SK-N-DZ (cell line): ENCODE results near the gene CLHC1. TPM values are rescaled to one million over a fixed set of nuclear protein-coding genes. Genes with fewer than 3 reads are reported as not detected.
"Not testable (repeated sequence)": the region's sequence is repeated elsewhere in the genome, so short reads cannot be mapped to it uniquely, and the experiment has no call there.

Source experiments
- DNase-seq: peaks from one replicate; pipeline ENCODE4 v3.0.0-alpha.2; 2015; ENCODE audit warnings: low spot score
- polyA plus RNA-seq, 2 experiments: library from polyadenylated mRNA; depleted of rRNA; stranded (reverse); fragments of >200 nt; gene quantifications; 2 replicates each; pipeline ENCODE4 v1.2.3, GENCODE V29; 2014

CLHC1 gene
- 5.2 and 8.0 TPM in 2 replicates for polyA plus RNA-seq (2014; cell fraction: cytosol; rRNA removed)
- 18.1 and 20.3 TPM in 2 replicates for polyA plus RNA-seq (2014; cell fraction: nucleus; rRNA removed)

DNA sequence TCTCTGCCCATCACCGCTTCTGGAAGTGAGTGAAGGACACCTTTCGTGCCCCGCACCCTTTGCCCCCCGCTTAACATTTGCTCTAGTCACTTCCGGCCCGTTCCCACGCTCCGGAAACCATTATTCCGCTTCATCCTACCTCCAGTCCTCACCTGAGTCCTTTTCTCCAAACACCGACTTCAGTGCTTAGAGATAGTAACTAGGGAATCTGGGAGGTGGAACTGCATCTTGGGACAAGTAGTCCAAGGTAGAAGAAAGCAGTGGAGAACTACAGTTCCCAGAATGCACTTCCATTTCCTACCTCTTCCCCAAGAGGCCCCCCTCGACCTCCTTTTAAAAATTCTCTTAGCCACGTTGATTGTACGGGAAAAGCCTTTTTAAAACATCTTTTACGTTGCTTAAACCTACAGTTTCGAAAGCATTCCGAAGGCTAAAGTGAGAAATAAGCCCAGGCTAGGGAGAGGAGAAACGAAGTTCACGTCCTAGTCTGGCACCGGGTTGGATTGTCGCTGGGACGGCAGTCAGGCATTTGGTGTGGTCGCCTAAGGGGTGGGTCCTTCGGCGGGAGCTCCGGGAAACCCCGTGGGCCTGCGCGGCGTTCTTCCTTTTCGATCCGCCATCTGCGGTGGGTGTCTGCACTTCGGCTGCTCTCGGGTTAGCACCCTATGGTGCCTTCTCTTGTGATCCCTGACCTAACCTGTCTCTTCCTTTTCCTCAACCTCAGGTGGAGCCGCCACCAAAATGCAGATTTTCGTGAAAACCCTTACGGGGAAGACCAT is at the start of gene CLHC1, which contains the start of gene RPS27A:
Gene CLHC1, minus strand, starts transcription at position 210 of the 779 bp plus-strand sequence. CDS start 9,882 bp downstream, outside the sequence.
Gene RPS27A, plus strand, starts transcription at position 605 of the 779 bp plus-strand sequence. Its CDS starts 137 bp downstream, at position 742.
- DNase-seq, result peak; percentile 98

DNA sequence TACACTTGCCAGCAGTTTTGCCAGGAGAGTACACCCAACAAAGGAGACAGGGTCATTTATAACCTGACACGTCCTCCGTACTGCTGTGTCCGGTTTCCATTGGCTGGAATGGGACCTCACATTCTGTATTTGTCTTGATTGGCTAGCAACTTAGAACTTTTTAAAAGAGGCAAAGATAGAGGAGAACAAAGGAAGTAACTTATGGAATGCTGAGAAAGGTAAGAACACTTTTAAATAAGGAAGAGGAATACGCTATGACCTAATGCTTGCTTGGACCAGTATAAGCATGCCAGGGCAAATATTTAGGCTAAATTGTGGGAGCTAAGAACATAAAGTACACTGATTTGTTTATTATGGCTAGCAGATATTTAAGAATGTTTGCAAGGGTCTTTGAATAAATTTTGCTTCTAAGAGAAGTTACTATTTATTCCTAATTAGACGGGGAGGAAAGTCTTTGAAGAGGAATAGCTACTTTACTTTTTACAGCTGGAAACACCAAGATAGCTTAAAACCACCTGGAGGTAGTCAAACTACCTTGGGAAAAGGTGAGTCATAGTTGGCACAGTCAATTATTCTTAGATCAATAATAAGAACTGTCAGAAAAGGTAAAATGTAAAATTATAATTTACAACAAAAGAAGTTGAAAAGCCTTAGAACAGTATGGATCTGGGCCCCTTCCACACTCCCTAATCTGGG is 48.9 kb upstream of the CLHC1 start:
- not testable (repeated sequence) for DNase-seq

DNA sequence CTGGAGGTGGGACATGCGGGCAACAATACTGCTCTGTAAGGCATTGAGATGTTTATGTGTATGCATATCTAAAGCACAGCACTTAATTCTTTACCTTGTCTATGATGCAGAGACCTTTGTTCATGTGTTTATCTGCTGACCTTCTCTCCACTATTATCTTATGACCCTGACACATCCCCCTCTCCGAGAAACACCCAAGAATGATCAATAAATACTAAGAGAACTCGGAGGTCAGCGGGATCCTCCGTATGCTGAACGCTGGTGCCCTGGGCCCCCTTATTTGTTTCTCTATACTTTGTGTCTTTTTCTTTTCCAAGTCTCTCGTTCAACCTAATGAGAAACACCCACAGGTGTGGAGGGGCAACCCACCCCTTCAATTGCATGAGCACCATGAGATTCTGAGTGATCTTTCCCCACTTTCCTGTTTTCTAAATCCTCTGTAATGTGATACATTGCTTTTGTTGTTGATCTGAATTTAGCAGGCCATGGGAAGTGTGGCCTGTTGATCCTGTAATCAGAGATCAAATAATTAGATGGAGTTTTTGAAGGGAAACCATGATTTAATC is 47.8 kb upstream of the CLHC1 start:
- not testable (repeated sequence) for DNase-seq

DNA sequence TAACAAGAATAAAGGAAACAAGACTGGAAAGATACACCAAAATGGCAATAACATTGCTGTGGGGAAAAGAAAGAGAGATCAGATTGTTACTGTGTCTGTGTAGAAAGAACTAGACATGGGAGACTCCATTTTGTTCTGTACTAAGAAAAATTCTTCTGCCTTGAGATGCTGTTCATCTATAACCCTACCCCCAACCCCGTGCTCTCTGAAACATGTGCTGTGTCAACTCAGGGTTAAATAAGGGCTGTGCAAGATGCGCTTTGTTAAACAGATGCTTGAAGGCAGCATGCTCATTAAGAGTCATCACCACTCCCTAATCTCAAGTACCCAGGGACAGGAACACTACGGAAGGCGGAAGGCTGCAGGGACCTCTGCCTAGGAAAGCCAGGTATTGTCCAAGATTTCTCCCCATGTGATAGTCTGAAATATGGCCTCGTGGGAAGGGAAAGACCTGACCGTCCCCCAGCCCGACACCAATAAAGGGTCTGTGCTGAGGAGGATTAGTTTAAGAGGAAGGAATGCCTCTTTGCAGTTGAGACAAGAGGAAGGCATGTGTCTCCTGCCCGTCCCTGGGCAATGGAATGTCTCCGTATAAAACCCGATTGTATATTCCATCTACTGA is 47.2 kb upstream of the CLHC1 start:
- not testable (repeated sequence) for DNase-seq

DNA sequence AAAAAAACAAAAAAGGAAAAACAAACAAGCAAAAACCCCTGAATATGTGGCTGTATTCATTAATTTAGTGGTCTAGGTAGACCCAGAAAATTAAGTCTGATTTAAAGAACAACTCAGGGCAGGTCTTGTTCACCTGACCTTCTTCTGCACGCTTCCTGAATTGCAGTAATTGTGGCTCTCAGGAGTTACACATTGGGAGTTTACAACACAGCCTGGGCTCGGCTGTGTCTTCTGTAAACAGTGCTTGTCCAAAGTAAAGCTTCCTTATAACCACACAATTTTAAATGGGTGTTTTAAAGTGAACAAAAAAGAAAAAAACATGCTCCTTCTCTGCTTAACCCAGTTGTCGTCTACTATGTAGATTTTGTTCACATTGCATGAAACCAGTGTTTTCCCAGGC is 45.2 kb upstream of the CLHC1 start:
- no peak for DNase-seq

DNA sequence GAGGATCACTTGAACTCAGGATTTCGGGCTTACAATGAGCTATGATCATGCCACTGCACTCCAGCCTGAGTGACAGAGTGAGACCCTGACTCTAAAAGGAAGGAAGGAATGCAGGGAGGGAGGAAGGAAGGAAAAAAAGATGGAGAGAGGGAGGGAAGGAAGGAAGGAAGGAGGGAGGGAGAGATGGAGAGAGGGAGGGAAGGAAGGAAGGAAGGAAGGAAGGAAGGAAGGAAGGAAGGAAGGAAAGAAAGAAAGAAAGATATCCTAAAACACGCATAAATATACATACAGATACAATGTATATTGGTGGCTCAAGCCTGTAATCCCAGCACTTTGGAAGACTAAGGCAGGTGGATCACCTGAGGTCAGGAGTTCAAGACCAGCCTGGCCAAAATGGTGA is 42.3 kb upstream of the CLHC1 start:
- DNase-seq, result not testable (repeated sequence)

DNA sequence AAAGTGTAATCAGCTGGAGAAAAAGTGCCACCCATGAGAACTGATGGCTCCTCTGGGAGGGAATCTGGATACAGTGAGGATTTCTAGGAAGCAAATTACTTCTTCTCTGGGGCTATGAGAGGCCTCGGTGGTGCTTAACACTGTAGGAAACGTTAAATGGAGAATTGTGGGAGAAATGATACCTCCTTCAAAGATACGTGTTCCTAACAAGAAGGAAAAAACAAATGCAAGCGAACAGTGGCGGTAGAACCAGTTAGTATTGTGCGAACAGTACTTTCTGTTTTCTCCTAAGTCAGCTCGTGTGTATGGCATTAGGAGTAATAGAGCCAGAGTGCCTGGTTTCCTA is 37.5 kb upstream of the CLHC1 start:
- peak; percentile 22 for DNase-seq

DNA sequence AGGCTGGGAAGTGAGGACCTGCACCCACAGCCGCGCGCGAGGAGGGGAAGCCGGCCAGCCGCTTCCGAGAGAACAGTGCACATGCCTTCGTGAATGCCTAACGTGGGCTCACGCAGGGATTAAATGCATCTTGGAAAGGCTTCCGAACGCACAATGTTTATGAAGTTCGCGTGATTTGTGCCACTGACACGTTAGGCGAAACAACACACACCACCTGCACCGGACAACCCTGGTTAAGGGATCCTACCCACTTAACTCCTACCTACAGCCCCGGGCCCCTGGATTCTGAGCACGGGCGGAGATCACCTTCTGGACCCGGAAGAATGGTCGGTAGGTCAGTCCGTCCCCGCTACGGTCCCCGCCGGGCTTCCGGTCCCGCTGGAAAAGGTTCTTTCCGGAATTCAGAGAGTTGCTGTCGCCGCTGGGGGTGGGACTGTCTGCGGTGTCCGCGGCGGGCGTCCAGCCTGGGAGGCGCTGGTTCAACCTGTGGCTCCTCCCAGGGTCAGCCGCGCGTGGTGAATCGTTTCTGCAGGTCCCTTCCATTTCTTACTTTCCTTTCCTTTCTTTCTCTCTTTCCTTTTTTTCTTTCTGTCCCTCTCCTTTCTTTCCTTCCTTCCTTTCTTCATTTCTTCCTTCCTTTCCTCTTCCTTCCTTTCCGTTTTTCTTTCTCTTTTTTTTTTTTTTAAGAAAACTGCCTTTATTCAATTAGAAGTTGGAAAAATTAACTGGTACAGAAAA is 37.0 kb upstream of the CLHC1 start, which contains the start of gene MTIF2:
Gene MTIF2, minus strand, starts transcription at position 325 of the 738 bp plus-strand sequence. CDS start 5,373 bp downstream, outside the sequence.
- DNase-seq, result peak; percentile 94

DNA sequence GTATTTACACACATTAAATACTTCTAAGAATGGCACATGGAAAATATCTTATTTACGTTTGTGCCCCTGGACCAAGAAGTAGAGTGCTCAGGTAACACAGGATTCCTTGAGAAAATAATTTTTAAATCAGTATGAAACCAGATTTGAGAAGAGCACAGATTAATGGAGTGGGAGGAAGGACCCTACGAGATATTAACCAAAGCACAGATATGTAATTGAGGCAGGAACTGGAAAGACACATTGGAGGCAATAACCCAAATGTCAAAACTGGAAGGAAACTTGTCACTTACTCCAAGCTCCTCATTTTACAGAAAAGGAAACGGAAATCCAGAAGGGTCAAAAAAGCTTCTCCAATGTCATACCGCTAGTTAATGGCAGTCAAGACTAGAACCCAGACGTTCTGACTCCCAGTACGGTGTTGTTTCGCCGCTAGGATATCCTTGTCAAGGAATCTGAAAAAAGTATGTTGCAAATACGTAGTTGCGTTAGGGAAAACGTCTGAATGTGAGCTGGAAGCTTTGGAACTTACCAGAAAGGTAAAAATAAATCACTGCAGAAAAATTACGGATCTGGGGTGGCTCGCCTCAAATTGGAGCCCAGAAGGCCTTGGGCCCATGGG is 36.3 kb upstream of the CLHC1 start:
- no peak for DNase-seq

DNA sequence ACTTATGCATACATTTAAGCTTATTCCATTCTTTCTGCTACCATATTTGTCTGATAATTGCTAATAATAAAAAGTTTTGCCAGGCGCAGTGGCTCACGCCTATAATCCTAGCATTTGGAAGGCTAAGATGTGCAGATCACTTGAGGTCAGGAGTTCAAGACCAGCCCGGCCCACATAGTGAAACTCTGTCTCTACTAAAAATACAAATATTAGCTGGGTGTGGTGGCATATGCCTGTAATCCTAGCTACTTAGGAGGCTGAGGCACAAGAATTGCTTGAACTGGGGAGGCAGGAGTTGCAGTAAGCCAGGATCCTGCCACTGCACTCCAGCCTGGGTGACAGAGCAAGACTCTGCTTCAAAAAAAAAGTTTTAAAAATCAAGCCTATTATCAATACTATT is 27.5 kb upstream of the CLHC1 start:
- not testable (repeated sequence) for DNase-seq

DNA sequence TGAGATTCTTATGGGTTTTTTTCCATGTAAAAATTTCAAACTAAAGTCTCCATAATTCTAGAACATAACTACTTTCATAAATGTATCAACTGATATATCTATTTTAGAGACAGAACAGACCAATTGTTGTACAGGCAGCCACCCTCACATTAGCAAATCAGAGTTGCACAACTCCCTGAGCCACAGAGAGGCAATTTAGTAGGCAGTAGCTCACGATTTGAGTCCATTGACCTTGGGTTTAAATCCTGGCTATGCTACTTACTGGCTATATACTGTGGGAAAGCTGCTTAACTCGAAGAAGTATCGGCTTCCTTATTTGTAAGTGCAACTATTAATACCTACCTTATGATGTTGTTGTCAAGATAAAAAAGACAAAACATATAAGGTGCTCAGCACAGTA is 20.7 kb upstream of the CLHC1 start:
- no peak for DNase-seq

DNA sequence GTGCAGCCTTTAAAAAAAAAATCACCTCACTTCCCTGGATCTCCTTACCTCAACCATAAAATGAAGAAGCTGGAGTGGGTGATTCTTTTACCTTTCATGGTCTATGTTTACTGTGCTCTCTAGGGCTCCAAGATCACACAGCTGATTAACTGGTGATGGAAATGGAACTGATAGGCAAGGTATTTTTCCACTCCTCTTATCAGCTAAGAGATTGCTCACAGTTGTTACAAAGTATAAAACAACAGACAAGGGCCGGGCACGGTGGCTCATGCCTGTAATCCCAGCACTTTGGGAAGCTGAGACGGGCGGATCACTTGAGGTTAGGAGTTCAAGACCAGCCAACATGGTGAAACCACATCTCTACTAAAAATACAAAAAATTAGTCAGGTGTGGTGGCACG is 14.9 kb upstream of the CLHC1 start:
- no peak for DNase-seq

DNA sequence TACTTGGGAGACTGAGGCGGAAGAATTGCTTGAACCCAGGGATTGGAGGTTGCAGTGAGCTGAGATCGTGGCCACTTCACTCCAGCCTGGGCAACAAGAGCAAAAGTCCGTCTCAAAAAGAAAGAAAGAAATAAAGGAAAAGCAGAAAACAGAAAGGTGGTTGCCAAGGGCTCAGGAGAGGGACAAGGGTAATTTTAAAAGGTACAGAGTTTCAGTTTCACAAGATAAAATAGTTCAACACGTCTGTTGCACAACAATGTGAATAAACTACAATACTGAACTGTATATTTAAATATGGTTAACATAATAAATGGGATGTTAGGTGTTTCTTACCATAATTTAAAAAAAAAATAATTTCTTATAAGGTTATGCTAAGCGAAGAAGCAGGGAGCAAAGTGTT is 13.3 kb upstream of the CLHC1 start:
- no peak for DNase-seq

DNA sequence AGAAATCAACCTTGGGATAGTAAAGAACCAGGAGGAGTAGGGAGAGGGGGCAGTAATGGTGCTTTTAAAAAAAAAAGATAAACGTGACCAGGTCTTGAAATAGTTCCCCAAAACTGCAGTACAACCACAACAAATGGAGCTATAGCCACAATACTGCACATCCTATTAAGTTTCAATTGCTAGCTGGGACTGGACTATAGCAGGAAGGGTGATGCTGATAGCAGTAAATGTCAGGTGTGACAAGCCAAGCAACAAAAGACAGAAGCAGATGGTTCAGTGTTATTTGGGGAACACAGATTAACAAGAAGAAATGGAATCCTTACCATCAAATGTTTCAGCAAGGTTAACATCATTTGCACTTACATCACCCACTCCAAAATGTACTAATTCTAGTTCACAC is 10.5 kb upstream of the CLHC1 start:
- no peak for DNase-seq

DNA sequence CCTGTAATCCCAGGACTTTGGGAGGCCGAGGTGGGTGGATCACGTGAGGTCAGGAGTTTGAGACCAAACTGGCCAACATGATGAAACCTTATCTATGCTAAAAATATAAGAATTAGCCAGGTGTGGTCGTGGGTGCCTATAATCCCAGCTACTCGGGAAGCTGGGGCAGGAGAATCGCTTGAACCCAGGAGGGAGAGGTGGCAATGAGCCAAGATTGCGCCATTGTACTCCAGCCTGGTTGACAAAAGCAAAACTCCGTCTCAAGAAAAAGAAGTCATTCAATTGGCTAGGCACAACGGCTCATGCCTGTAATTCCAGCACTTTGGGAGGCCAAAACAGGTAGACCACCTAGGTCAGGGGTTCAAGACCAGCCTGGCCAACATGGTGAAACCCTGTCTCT is 9.5 kb upstream of the CLHC1 start:
- DNase-seq, result not testable (repeated sequence)

DNA sequence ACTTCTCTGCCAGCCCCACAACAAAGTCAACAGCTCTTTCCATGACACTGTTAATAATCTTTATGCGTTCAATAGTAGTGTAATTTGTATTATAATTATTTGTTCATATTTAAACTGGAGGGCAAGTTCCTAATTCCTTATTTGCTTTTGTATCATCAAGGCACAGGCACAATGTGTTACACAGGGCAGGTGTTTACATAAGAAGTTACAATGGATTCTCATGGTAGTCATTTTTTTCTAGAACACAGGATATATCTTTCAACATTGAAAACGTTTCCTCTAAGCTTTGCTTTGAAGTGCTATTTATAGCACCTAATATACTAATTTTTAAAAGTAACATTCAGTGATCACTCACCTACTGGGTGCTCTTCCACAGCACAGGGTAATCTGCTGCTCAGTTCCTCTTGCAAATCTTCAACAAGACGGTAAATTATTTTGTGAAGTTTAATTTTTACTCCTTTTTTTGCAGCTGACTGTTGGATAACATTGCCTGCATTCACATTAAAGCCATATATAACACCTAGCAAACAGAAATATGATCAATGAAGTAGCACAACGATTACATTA is 7.6 kb upstream of the CLHC1 start:
- DNase-seq, result no peak

DNA sequence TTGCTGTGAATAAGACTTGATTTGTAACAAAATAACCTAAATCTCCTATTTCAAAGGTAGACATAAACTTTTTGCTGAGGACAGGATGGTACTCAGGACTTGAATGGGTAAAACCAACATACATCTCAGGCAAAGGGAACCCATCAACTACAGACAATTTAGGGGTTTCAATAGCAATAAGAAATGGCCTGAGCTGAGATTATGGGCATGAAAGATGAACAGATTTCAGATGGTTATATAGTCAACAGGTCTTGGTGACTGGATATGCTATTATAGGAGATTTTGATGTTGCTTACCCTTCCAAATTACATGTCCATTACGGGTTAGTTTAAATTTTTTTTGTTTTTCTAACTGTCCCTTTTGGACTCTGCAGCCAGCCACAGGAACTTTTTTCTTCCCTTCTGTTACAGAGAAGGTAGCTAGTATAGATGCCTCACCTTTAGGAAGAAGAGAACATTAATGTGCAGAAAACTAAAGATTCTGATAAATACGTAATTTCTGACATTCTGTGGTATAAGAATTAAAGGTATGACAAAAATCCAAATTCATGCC is 5.0 kb upstream of the CLHC1 start:
- DNase-seq, result no peak

DNA sequence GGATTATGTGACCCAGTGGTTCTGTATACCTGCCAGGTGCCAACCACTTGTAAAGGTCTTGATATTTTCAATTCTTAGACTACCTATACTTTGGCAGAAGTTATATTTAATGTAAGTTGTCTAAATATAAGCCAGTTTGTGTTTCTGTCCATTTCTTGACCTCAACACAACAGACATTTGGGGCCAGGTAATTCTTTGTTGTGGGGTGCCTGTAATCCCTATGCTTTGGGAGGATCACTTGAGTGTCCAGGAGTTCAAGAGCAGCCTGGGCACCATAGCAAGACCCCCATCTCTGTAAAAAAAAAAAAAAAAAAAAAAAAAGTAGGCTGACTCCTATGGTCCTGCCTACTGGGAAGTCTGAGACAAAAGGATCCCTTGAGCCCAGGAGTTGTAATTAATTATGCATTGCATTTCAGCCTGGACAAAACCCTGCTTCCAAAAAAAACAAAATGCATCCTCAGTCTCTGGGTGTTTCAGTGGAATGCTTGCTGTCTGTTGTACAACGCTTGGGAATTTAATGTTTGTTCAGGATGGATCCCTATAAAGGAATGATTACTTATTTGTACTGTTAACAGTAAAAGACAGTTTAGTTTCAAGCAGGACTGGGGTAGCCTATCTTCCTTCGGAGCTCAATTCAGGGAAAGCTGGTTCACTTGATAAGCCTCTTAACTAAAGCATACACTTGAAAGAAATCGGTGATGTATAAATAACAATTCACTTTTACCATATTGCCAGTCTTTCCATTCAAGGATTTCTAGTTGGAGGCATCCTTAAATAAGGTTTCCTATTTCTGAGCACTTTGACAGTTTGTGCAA is 3.8 kb upstream of the CLHC1 start:
- no peak for DNase-seq

DNA sequence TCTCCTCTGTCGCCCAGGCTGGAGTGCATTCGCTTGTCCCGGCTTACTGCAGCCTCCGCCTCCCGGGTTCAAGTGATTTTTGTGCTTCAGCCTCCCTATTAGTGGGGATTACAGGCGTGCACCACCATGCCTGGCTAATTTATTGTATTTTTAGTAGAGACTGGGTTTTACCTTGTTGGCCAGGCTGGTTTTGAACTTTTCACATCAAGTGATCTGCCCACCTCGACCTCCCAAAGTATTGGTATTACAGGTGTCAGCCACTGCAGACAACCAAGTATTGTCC is 1.5 kb upstream of the CLHC1 start:
- DNase-seq, result no peak
